Activated T-helper 1 cell treated with Interleukin-2 at 50 U/mL for 16 hours (primary cell): ENCODE data around the gene CYP4B1.
"Not testable (repeated sequence)": the region's sequence is repeated elsewhere in the genome, so short reads cannot be mapped to it uniquely, and the experiment has no call there.

Experiments used
- DNase-seq: peaks from one replicate; pipeline ENCODE4 v3.0.0-alpha.2; 2020; ENCODE audit warnings: low read depth

Gene CYP4B1

GRCh38 chr1:46816930-46817329 is 18.1 kb downstream of the CYP4B1 start:
- no peak for DNase-seq

GRCh38 chr1:46817814-46818213 is 19.0 kb downstream of the CYP4B1 start:
- DNase-seq: no peak

- no peak for DNase-seq
These were observed 19.7 kb downstream of the CYP4B1 start for GRCh38 chr1:46818591-46818990.

- no peak for DNase-seq
These were observed 20.5 kb downstream of the CYP4B1 start for GRCh38 chr1:46819335-46819734.

- DNase-seq: no peak
These were observed 21.2 kb downstream of the CYP4B1 start for GRCh38 chr1:46820076-46820475.

- DNase-seq: no peak
These were observed 21.8 kb downstream of the CYP4B1 start for GRCh38 chr1:46820560-46821060.

- no peak for DNase-seq
These were observed 23.5 kb downstream of the CYP4B1 start for GRCh38 chr1:46822248-46822826.

- no peak for DNase-seq
These were observed 24.3 kb downstream of the CYP4B1 start for GRCh38 chr1:46823151-46823550.

GRCh38 chr1:46826892-46827291 is 28.0 kb downstream of the CYP4B1 start:
- DNase-seq: not testable (repeated sequence)

GRCh38 chr1:46830665-46831322 is 31.9 kb downstream of the CYP4B1 start:
- DNase-seq: no peak

GRCh38 chr1:46835469-46835868 is 36.6 kb downstream of the CYP4B1 start:
- not testable (repeated sequence) for DNase-seq

- not testable (repeated sequence) for DNase-seq
These were observed 47.5 kb downstream of the CYP4B1 start for GRCh38 chr1:46846386-46846785.

GRCh38 chr1:46857660-46858065 is 58.8 kb downstream of the CYP4B1 start:
- DNase-seq: not testable (repeated sequence)

- no peak for DNase-seq
These were observed 63.5 kb downstream of the CYP4B1 start for GRCh38 chr1:46862348-46862747.
